DMS114 treated with DMSO at 0.1 percent for 48 hours (cell line): Measurements from ENCODE around the gene BBX.

Experiments
- DNase-seq: peaks from one replicate; lab custom pipeline; 2025; ENCODE audit not compliant: unreplicated experiment; lab: John Stamatoyannopoulos, UW

Gene BBX

GRCh38 chr3:107794664-107795443 lies 272.1 kb downstream of the BBX start:
- DNase-seq = no peak

DNA sequence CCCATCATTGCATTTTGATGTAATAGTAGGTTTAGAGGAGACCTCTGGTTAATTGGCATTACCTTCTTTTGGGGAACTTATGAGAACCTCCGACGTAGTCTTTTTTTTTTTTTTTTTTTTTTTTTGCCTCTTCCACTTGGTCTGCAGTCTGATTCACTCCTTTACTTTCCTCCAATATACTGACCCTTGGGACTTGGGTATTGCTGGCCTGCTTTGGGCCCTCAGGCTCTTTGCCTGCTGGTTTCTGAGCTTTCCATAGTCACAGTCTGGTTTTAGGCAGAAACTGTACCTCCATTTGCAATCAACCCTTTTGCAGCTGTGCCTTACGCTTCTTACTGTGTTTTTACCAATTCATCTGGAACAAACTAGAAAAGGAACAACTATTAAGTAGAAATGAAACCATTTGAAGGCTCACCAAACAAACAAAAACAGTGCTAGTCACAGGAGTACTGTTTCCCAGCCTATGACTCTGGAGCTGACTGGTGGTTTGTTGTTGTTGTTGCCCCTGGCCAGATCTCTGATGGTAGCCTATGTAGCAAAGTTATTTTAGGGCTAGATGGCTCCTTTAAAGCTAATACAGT lies 272.8 kb downstream of the BBX start:
- DNase-seq = no peak

GRCh38 chr3:107796791-107797190 lies 274.0 kb downstream of the BBX start:
- DNase-seq = no peak

DNA sequence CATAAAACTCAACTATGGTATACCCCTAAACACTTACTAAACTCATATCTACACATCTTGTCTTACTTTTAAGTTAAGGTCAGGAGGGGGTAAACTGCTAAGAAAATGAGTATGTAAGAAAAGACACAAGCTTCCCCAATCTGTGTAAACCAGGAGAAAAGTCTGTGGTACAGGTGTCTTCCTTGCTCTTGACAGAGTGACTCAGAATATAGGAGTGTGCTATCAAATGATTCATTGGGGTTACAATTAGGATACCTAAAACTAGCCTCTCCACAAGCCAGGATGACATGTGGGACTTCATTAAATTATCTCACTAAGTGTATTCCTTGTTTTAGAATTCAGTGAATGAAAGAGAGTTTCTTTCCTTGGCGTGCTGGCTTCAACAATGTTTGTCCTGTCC lies 274.8 kb downstream of the BBX start:
- DNase-seq = no peak

GRCh38 chr3:107798381-107798780 lies 275.6 kb downstream of the BBX start:
- no peak for DNase-seq

- no peak for DNase-seq
Observed at GRCh38 chr3:107800710-107801109, 277.9 kb downstream of the BBX start.

- DNase-seq = no peak
Observed at GRCh38 chr3:107803170-107803569, 280.4 kb downstream of the BBX start.

DNA sequence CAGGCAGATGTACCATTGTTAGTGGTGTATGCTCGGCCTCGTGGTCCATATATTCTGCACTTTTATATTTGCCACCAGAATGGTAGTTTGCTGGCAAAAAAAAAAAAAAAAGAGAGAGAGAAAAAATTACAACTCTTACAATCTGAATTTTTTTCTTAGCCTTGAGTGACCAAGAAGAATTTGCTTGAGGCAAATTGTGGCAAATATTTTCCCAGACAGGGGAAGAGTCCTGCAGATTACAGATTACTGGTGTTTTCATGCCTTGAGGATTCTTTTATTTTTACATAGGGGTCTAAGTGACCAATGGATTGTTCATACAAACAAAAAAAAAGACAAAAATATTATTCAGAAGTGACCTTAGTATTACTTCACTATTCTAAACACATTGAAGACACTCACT lies 283.3 kb downstream of the BBX start:
- DNase-seq = no peak

- DNase-seq = no peak
Observed at GRCh38 chr3:107806536-107806935, 283.8 kb downstream of the BBX start.

DNA sequence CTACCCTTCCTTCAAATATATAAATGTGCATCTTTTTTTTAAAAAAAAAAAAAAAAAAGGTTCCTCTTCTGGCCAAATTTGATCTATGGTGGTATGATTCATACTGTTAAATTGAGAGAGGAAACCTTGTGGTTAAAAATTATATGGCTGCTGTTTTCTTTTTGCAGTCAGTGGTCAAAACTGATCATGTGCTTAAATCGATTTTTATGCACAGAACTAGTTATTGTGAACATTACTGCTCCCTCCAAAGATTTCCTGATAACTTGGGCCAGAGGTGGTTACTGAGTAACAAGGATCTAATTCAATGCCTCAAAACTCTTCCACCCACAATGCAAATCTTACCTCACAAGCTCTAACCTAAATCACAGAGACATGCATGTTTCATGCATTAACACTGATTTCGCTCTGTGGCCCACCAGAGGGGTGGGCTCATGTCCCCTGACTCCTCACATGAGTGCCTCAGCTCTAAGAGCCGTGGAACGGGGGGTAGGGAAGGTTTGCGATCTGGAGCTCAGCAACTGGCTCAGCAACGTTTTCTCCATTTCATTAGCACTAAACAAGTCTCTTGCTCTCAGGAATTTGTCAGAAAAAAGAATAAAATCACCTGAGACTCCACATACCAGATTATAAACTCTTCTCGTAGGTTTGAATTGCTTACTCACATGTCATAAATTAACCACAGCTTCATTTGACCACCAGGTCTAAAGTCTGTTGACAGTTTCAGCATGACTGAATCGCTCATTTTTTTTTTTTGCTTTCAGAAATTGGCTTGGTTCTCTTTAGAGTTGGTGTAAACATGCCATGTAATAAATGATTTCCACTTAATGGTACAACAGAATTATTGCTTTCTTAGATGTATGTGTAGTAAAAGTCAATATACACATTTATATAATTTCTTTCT lies 287.7 kb downstream of the BBX start:
- no peak for DNase-seq

DNA sequence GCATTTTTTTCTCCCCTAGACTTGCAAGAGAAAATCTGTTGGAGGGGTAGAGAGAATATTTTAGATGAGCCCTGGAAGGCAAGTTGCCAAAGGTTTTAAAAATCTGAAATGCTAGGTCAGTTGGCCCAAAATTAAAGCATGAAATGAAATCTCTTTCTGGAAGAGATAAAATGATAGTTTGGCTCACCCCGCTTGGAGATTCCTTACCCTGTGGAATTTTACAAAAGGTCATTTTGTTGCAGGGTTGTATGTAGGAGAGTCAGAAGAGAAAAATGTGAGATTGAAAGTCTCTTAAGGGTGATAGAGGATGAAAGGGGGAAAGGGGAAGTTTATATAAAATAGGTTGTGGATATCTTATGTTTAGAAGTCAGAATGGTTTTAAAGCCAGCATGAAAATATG lies 290.3 kb downstream of the BBX start:
- no peak for DNase-seq

DNA sequence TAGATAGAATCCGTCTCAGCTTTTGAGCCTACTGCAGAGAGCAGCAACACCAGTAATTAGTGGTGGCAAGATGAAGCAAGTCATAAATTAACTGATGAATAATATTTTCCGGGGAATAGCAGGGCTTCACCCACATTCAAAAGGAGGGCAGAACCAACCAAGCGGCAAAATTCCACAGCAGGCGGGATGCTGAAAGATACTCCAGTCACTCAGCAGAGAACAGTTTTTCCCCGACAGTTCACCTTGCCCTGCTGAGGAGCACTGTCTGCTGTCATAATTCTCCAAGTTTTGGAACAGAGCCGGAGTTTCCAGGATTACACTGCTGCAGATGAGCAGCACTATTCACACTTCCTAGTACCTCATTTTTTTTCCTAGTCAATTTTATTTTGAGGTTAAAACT lies 293.3 kb downstream of the BBX start:
- no peak for DNase-seq

DNA sequence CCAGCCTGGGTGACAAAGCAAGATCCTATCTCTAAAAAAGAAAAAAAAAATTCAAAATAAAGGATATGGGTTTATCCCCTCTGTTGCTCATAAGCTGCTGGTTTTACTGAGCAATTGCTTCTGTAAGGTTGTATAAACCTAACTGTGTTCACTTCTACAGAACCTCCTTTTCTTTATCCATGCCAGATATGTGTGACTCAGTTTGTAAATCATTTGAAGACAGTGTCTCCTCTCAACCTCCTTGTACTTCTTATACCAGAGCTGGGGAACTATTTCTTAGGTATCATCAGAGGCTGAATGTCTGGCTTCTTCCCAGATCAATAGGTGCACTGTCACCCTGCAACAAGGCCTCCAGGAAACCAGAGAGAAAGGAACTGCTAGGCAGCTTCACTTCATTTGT lies 294.3 kb downstream of the BBX start:
- DNase-seq = no peak

DNA sequence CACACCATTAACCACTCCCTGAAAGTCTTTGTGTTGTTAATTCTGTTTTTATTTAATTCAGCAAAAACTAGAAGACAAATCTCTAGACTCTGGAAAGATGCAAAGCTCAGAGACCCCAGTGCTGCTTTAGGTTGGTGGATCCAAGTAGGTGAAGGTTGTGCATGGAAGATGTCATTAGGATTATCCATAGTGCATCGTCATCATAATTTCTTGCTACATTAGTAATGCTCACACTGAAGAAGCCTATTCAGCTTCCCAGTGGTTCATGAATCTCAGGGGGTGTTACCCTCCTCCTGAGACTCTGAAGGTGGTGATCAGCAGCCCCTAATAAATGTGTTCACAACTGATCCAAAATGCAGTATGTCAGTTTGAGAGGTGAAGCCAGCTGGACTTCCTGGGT lies 295.3 kb downstream of the BBX start:
- DNase-seq = no peak

- no peak for DNase-seq
Observed at GRCh38 chr3:107819656-107820055, 296.9 kb downstream of the BBX start.

DNA sequence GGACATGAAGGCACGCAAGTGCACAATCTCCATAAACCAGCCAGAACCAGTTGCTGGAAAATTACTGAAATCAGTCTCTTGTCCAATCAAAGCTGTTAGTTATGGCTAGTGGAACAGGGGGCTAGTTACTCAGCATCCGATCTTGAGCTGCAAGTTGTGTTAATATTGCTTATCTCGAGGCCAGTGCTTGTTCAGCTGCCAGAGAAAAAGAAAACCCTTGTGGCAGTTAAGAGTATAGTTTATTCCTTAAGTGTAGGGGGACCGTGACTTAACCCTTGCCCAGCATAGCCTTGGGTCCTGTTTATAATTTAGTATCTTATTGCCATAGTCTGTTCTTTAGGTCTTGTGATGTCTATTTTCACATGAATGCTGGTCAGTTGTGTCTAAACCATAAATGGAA lies 299.5 kb downstream of the BBX start:
- no peak for DNase-seq

- no peak for DNase-seq
Observed at GRCh38 chr3:107824822-107825371, 302.1 kb downstream of the BBX start.

GRCh38 chr3:107825556-107825955 lies 302.8 kb downstream of the BBX start:
- no peak for DNase-seq

- DNase-seq = no peak
Observed at GRCh38 chr3:107826727-107827126, 304.0 kb downstream of the BBX start.

DNA sequence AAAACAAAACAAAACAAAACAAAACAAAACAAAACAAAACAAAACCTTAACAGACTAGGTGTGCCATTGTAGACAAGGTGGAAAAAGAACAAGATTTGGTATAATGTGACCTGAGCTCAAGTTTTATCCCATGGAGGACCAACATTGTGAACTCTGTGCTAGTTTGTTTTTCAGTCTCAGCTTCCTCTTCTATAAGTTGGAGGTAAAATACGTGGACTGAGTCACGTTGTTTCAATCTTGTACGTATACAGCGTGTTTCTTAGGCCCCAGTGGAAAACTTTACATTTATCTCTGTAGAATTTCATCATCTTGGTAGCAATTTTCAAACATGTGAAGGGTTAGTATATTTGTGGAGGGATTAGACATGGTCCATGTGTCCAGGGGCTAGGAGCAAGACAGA lies 306.4 kb downstream of the BBX start:
- no peak for DNase-seq

- no peak for DNase-seq
Observed at GRCh38 chr3:107831590-107831989, 308.8 kb downstream of the BBX start.

DNA sequence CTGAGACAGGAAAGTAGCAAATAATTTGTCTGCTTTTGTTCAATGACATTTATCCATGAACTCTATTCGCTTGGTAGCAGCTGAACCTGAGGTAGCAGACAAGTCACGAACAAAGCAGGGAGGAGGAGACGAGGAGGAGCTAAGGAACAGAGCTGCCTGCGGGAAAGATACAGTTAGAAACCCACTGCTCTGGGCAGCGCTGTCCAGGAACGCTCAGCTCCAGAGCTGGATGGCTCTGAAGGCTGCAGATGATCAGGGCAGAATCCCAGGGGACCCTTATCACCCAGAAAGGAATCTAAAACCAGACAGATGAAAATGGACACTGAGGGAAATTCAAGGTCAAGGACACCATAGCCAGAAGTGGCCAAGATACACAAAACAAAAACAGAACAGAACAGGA lies 310.3 kb downstream of the BBX start:
- DNase-seq = no peak
